ENCODE results near the gene CNTNAP3B.
"Not testable (repeated sequence)": the region's sequence is repeated elsewhere in the genome, so short reads cannot be mapped to it uniquely, and the experiment has no call there.

GRCh38 chr9:42044422-42045010, 84.7 kb downstream of the CNTNAP3B start:
- not testable (repeated sequence) for TF ChIP-seq POLR2A (IDR thresholded peaks at IDR 0.05); CTCF (IDR thresholded peaks at IDR 0.05); POLR2AphosphoS5 (IDR thresholded peaks at IDR 0.05); EP300 (IDR thresholded peaks at IDR 0.05; ENCODE audit: low read depth)

All from transverse colon (tissue), 4 donors.